Effector CD4-positive, alpha-beta T cell (primary cell): ENCODE data around the gene CTNNA2.

Experiments
- DNase-seq: peaks from one replicate; pipeline ENCODE4 v3.0.0-alpha.2; 2020

CTNNA2 gene

DNA sequence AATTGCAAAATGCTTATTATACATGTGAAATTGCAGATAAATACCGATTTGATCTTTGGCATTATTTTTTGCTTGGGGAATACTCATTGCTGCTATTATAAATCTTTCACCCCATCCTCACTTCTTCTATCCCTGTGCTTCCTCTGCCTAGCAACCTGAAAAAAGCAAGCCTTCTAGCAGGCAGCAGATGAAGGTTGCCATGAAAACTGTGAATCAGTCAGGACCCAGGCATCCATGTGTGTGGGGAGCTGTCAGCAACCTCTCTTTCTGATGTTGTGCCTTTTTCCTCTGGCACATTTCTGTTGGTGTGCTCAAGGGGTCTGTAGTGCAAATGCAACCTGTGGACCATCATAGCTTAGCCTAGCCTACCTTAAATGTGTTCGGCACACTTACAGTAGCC lies 427.5 kb downstream of the CTNNA2 start:
- no peak for DNase-seq

DNA sequence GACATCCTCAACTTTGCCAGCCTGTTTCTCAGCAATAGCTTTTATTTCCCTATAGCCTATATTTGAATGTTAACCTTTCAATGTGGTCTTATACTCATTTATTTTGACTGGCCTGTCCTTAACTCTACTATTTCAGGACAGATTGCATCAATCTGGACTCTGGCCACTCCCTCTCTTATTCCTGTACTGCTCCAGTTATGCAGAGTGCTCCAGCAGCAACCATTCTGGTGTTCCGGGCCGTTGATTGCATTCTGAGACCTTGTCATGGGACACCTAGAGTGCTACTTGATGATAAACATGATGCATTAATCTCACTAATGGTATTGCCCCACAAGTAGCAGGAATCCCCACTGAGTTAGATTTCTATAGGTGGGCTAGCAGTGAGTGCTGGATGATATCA lies 428.3 kb downstream of the CTNNA2 start:
- no peak for DNase-seq

DNA sequence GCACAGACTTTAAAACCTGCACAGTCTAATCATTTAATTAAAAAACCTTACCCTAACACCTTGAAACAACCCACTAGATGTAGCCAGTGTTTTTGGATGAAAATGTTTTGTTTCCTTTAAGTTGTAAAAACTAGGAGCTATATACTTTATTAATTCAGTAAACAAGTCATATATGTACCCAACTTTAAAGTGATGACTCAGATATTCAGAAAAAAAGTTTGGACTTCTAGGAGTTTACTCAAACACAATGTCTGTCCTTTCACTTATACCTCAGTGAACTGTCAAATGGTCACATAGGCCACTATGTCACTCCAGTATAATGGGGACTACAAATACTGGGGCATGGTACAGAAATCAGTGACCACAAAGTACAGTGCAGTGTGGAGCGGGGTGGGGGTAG lies 431.4 kb downstream of the CTNNA2 start:
- no peak for DNase-seq

DNA sequence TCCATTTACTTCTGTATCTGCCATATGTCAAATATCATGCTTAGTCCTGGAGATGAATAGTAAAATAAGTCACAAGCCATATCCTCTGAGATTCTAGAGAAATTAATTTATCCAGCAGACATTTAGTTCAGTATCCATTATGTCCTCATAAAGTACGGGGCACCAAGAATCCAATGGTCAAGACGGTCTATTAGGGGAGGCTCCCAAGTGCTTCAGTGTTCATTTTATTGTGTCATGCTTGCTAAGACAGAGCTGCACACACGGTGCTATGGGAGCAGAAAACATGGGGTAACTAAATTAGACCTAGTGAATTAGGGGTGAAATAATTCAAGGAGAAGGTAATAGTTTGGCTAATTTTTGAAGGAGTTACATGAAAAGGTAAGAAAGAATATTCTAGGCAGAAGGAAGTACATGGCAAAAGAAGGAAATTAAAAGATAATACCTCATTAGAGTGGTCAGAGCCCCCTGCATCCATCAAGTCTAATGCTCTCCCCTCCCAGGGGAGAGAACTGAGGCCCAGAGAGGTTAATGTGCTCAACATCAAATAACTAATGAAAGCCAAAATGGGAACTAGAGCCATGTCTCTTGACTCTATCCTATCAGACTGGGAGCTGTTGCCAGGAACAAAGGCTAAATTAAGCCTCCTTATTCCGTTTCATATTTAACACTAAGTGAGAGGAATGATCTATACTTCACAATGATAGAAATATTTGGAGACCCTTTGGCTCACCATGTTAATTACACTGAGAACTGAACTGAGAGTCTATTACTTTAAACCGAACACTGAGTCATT lies 433.0 kb downstream of the CTNNA2 start:
- DNase-seq = no peak

DNA sequence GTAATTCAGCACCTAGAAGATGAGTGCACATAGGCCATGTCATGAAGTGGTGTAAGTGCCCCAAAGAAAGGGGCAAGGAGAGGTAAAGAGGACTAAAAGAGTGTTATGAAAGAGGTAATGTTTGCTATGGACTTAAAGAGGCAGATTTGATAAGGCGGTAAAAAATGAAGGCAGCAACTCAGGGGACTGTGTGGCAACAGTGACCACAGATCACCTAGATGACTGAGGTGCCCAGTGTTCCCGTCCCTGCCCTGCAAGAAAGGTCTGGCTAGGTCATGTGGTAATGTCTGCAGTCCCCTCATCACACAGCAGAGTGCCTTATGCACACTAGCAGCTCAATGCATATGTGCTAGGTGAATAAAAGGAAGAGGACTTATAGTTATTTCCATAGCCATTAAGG lies 434.9 kb downstream of the CTNNA2 start:
- DNase-seq = no peak

DNA sequence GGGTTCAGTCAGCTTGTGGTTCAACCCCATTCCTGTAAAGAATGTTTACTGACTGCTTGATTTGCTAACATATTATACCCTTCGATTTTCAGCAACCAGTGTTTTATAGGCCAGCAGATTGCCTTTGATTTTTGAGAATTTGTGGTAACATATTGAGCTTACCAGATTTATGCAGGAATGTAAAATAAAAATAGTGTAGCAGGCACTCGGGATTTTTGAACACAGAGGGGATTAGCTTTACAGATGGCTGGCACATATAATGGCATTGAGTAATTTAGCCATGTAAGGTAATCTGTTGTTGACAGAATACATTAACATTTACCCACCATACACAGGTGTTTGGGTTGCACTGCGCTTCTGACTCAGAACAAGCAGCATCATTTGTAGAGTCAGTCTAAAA lies 437.7 kb downstream of the CTNNA2 start:
- no peak for DNase-seq

DNA sequence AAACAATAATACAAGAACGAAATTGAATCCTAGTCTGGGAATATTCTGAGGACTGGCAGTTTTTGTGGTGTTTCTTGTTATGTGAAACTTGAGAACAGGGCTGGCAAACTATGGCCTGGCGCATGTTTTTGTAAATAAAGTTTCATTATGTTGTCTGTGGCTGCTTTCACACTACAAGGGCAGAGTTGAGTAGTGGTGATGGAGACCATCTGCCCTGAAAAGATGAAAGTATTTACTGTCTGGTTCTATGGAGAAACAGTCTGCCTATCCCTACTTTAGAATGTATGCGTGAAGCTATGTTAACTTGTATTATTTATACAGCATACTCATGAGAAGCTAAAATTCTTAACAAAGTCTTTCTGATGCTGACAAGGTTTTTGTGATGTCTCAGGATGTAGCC lies 439.8 kb downstream of the CTNNA2 start:
- DNase-seq = no peak

DNA sequence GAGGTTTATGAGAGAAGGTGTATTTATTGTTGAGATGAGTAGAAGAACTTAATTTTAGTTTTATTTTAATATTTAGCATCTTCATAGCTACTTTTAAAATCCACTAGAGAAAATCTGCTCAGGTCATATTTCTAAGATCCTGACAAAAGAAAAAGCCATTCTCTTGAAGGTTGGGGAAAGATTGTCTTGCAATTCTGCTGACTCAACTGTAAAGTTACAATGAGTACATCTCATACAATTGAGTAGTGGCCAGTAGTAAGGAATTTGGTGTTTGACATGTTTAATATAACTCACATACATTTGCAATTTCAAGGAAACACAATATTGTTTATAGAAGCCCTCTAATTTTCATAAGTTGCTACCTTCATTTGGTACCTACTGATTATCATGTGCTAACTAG lies 447.2 kb downstream of the CTNNA2 start:
- DNase-seq = no peak

DNA sequence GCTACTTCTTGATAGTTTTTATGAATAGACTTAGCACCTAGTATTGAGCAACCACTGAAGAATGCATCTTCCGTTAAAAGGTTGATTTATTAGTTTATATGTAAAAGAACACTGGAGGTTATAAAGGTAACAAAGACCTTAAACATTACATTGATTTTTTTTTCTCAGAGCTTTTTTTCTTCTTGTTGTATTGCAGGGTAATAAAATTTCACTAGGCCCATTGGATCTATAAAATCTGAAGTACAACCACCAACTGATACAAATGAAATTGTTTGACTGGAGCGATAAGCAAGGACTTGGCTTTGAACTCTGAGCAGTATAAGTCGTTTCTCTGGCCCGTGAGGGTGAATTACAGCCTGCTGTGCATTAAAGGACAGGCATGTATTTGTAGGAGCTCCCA lies 447.7 kb downstream of the CTNNA2 start:
- no peak for DNase-seq

DNA sequence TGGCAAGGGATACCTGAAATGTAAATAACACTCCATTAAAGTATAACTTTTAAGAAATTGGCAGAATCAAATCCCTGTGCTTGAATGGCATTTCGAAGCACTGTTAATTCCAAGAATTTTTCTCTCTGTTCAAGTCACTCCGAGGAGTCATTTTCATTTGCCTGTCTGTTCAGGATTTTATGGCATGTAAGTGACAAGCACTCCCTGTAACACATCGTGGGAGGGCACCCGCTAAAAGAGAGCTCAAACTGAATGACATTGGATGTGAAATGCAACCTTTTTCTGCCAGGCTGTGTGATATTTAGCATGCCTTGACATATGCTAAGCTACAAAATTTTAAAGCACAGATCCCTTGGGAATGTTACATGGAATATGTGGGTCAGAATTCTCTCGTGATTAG lies 452.1 kb downstream of the CTNNA2 start:
- no peak for DNase-seq

DNA sequence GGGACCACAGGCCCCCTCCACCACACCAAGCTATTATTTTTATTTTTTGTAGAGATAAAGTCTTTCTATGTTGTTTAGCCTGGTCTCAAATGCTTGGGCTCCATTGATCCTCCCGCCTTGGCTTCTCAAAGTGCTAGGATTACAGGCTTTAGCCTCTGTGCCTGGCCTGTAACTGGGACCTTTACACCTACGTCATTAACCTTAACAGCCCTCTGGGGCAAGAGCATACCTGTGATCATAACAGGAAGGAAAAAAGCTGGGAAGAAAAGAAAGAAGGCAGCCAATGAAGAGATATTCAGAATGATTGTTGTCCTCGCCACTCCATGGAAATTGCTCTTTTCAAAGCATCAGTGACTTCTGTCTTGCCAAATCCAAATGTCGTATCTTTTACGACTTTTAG lies 453.5 kb downstream of the CTNNA2 start:
- no peak for DNase-seq

DNA sequence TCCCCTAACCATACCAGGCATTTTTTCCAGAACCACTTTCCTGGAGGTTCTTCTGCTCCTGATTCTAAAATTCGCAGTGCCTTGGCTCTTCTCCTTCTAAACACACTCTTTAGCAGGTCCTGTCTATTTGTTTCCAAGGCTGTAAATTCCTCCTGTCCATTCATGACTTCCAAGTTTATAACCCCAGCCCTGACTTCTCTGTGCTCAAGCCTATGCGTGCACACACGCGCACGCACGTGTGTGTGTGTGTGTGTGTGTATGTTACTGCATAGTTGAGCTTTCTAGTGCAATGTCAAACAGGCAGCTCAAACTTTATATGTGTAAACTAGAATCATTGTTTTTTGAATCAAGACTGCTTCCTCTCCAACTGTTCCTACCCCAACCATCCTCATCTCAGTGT lies 454.0 kb downstream of the CTNNA2 start:
- DNase-seq = no peak

DNA sequence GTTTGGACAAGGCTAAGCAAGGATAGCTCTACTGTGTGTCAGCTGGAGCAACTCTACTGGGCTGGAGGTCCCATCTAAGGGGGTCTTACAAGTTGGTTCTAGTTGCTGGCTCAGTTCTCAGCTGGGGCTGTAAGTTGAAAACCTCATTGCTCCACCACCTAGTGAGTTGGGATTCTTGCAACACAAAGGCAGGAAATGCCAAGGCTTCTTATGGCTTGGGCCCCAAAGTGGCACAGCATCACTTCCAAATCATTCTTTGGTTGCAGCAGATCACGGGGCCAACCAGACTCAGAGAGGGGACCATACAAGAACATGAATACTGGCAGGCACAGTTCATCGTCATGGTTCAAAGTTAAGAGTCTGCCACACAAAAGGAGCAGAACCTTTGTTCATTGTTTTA lies 459.0 kb downstream of the CTNNA2 start:
- DNase-seq = no peak

DNA sequence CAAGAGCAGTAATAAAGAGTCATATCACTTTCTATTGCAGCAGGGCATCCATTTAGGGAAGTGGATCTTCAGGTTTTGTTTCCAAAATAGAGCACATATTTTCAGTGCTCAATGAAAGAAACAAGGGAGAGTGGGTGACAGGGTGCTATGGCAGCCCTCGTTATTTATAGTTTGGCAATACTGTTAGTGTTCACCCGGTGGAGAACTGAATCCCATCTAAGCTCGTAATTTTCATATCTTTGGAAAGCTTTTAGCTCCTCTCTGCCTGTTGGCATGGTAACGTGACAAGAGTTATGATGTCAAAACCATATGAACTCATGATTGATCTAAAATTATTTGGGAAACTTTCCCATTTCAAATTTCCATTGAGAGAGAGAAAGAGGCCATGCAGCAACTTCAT lies 459.8 kb downstream of the CTNNA2 start:
- DNase-seq = no peak

DNA sequence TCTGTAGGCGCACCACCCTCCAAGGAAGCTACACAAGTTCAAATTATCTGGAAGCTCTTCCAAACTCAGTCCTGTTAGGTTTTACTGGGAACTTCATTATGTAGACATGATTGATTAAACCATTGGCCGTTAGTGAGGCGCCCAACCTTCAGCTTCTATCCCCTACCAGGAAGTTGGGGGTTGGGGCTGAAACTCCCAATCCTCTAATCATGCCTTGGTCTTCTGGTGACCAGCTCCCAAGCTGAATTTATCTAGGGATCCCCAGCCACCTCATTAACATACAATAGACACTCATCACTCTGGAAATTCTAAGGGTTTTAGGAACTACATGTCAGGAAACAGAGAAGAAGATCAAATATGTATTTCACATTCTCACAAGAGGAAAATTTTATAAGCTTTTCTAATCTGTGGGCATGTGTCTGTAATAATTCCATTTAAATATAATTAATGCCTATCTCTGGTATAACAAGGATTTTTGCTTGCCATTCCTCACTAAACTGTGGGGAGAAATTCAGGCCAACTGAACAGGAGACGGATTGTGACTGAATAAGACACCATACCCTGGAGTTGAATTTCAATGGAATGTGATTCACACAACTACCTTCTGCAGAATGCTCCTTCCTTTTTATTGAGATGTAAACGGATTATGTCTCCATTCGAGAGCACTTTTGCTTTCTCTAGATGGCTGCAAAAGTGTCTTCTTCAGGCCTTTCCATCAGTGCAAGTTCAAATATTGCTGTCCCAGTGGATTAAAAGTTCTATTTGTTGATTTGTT lies 463.1 kb downstream of the CTNNA2 start:
- no peak for DNase-seq

DNA sequence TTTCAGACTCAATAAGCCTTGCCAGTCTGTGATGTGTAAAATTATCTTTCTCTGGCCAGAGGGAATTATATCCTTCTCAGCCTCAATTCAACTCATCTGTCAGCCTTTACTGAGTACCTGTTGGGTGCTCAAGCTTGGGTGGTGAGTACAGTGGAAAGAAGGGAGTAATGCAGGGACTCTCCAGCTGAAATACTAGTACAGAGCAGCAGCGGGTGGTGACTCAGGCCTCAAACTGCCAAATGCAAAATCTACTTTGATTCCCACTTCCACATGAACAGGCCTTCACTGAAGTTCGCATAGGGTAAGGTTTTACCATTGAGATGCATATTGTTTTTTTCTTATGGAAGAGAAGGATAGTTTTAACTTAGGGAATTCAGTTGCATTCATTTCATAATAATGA lies 464.9 kb downstream of the CTNNA2 start:
- DNase-seq = no peak

DNA sequence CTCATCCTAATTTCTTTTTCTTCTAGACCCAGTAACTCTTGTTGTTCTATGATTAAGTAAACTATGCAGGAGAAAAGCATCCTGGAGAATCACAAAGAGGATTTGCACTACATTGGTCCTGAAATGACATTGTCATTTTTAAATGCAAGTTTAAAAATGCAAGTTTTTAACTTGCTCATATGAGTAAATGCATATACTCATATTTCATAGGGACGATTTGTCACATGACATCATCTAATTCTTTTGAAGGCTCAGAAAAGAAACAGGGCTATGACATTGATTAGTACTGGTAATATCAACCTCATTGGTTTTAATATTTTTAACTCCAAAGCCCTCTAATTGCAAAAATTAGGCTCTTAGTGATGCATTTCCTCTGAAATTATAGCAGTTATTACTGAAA lies 467.3 kb downstream of the CTNNA2 start:
- no peak for DNase-seq

DNA sequence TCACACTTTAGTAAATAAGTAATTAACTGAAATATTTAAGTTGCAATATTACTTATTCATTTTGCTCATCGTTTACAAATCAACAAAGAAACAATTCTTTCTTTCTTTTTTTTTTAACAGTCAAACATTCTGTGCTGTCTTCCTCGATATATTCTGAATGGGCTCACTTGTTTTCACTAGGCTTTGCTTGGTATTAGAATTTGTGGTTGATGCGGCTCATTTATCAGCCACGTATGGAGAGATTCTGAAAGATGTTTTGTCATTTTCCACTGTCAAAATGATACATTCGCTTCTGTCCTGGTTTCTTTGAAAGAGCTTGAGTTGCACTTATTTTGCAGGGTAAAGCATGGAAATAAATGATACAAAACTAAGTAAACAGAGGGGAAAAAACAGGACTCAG lies 468.0 kb downstream of the CTNNA2 start:
- DNase-seq = no peak

DNA sequence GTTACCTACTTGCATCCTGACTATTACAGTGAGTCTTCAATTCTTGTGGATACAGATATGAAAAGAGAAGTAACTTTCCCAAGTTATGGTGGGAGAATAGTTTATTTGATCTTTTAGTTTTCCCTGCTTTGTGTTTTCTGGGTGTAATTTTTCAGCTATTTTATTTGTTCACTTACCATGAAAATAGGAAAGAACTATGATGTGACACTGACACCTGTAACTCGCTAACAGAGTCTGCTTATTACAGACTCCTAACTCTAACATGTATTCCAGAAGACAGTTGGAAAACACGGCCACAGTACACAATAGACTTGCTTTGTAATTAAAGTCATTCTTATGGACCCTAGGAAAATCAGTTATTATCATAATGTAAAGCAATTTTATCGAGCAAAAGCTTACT lies 468.5 kb downstream of the CTNNA2 start:
- no peak for DNase-seq

DNA sequence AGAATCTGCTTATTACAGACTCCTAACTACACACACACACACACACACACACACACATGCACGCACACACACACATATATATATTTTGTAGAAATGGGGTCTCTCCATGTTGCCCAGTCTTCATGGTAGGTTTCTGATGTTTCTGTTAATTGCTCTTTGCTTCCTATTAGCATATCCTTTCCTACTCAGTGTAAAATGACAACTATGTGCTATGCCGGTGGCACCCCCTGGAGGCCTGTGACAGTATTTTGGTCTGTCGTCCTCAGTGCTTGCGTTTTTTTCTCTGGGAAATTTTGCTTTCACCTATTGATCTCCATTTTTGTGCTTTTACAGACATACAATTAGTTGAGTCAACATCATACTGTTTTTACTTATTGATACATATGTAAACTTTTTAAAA lies 469.6 kb downstream of the CTNNA2 start:
- no peak for DNase-seq

DNA sequence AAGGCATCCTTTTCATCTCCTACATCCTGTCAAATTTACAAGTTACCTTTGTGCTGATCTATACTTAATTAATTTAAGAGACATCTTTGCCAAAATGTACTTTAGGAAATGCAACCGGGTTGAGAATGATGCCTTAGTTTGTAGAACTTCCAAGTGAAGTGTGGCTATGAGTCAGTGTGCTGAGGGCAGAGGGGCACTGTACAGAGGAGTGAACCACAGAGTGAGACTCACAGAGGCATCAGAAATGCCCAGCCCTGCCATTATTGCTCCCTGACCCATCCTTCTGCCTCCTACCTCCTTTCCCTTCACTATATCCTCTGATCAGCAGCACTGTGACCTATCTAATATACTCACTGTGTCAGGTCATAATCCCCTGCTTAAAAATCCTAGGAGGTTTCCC lies 471.6 kb downstream of the CTNNA2 start:
- no peak for DNase-seq

DNA sequence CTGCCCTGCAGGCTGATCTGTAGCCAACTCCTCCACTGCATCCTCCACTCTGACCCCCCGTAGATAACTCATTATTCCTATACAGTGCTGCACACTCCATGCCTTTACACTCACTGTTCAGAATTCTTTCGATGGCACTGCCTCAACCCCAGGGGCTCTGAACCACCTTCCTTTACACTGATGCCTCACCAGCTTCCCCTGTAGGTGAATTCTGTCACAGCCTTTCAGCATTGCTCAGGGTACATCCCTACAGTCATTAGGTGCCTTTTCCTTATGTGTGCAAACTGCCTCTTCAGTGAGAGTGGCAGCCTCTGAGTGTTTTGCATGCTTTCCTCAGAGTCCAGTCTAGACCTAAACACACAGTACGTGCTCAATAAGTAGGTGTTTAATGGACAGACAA lies 472.3 kb downstream of the CTNNA2 start:
- no peak for DNase-seq

DNA sequence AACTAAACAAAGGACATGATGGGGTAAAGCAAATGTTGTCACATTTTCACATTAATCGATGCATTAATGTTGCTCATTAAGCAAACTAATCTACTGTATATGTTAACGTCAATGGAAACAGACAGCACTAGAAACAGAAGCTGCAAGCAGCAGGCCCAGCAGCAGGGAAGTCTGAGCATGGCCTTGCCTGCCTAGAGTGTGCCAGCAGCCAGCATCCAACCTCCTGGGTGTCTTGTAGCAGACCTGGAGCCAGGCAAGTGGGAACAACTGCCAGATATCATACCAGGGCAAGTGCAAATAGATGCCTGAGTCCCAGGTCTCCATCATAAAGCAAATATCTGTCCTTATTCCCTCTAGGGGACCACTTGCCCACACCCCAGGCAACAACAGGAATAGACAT lies 472.7 kb downstream of the CTNNA2 start:
- DNase-seq = no peak

DNA sequence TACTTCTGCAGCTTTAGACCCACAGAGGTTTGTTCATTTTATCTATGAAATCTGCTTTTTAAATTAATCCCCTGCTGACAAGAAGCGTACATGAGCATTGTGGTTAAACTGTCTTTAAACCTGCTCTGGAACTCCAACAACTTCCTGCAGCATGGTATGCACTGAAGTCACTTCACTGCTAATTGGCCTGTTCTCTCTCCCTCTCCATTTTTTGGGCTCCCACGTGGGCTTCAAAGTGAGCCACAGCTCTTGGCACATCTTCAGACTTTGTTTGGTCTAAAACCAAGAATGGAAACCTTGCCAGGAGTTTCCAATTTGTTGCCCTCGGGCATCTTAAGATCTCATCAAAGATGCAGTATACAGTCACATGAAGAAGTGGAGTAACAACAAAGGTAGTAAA lies 480.3 kb downstream of the CTNNA2 start:
- DNase-seq = no peak

DNA sequence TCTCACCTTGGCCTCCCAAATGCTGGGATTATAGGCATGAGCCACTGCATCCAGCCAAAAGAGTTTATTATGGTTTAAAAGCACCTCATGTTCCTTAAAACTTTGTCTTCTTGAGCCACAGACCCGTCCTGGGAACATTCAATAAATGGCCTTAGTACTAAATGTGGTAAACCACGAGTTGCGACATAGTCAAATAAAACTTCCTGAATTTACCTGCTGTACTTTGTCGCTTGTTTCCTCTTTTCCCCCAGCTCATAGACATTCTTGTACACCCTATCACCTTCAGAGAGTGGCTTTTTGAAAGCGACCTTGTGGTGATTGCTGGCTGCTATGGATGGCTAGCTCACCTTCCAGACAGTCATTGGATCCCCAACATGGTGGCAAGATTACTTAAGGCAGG lies 481.3 kb downstream of the CTNNA2 start:
- no peak for DNase-seq
